HG02938 (cell line): ENCODE data around the gene MBLAC2.

Experiments used
- ATAC-seq: cut with Tn5 transposase; IDR thresholded peaks from one replicate; pipeline ENCODE4 v1.9.1; 2021; ENCODE audit warnings: mild to moderate bottlenecking, moderate library complexity; ENCODE audit not compliant: unreplicated experiment

Gene MBLAC2

GRCh38 chr5:90474235-90475107, at the start of gene MBLAC2, which contains the start of gene POLR3G:
Gene MBLAC2 (minus strand): TSS chr5:90474771. CDS start chr5:90474292, 479 bp downstream.
Gene POLR3G (plus strand): TSS chr5:90474864. CDS start chr5:90485568, 10,704 bp downstream.
- ATAC-seq, result peak; percentile 82

- ATAC-seq, result no peak
Observed at GRCh38 chr5:90519081-90519480, 44.5 kb upstream of the MBLAC2 start.

- ATAC-seq, result no peak
Observed at GRCh38 chr5:90518661-90519060, 44.1 kb upstream of the MBLAC2 start.

- ATAC-seq, result no peak
Observed at GRCh38 chr5:90514520-90514919, 39.9 kb upstream of the MBLAC2 start.

GRCh38 chr5:90510438-90510837, 35.9 kb upstream of the MBLAC2 start:
- ATAC-seq, result no peak

- ATAC-seq, result no peak
Observed at GRCh38 chr5:90506221-90506620, 31.6 kb upstream of the MBLAC2 start.

GRCh38 chr5:90504743-90505142, 30.2 kb upstream of the MBLAC2 start:
- ATAC-seq, result no peak

GRCh38 chr5:90503596-90503995, 29.0 kb upstream of the MBLAC2 start:
- no peak for ATAC-seq

GRCh38 chr5:90495146-90495545, 20.6 kb upstream of the MBLAC2 start:
- no peak for ATAC-seq

- ATAC-seq, result no peak
Observed at GRCh38 chr5:90494043-90494442, 19.5 kb upstream of the MBLAC2 start.

- ATAC-seq, result no peak
Observed at GRCh38 chr5:90488791-90489190, 14.2 kb upstream of the MBLAC2 start.

- ATAC-seq, result no peak
Observed at GRCh38 chr5:90484540-90484939, 10.0 kb upstream of the MBLAC2 start.

GRCh38 chr5:90483206-90483605, 8.6 kb upstream of the MBLAC2 start:
- no peak for ATAC-seq

GRCh38 chr5:90480699-90481098, 6.1 kb upstream of the MBLAC2 start:
- no peak for ATAC-seq

GRCh38 chr5:90479611-90480385, 5.2 kb upstream of the MBLAC2 start:
- no peak for ATAC-seq

- ATAC-seq, result no peak
Observed at GRCh38 chr5:90477621-90478215, 3.1 kb upstream of the MBLAC2 start.

- no peak for ATAC-seq
Observed at GRCh38 chr5:90477073-90477472, 2.5 kb upstream of the MBLAC2 start.

- ATAC-seq, result no peak
Observed at GRCh38 chr5:90476391-90476790, 1.8 kb upstream of the MBLAC2 start.

- no peak for ATAC-seq
Observed at GRCh38 chr5:90475436-90475980, 937 bp upstream of the MBLAC2 start.

- peak; percentile 21 for ATAC-seq
Observed at GRCh38 chr5:90473396-90474234, 956 bp downstream of the MBLAC2 start.
